Lower leg skin (tissue), 3 donors: ENCODE measurements around the gene NKAP.

Source experiments
- CTCF ChIP-seq, 3 donors: fragments of 450-650 bp; IDR thresholded peaks; one replicate each; pipeline ENCODE4 v1.5.1; 2016; ENCODE audit warnings: antibody characterized with exemption in 3 of 3, mild to moderate bottlenecking in 3 of 3, moderate library complexity in 2 of 3
- POLR2A ChIP-seq, 2 donors: fragments of 450-650 bp; IDR thresholded peaks; one replicate each; pipeline ENCODE4 v1.6.1; 2016 to 2017; ENCODE audit warnings: antibody characterized with exemption in 2 of 2, mild to moderate bottlenecking in 1 of 2, moderate library complexity in 1 of 2

DNA sequence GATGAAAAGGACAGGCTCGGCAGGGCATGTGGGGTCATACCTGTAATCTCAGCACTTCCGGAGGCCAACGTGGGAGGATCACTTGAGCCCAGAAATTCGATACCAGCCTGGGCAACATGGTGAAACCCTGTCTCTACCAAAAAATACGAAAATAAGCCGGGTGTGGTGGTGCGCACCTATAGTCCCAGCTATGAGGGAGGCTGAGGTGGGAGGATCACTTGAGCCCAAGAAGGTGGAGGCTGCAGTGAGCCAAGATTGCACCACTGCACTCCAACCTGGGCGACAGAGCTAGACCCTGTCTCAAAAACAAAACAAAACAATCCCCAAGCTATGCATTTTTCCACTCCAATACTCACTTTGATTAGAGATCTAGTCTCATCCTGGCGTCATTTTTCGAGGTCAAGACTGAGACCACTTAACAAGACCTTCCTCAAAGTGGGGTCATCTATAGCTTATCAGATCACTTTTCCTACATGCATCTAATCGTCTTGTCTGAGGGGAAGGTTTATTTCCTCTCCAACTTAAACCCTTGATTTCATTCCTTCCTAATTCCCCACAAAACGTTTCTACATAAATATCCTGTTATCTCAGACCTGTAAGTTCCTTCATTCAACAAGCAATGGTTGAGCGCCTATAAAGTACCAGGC is 1.3 kb downstream of the NKAP start:
- TF ChIP-seq POLR2A (IDR thresholded peaks at IDR 0.05) (no peak), CTCF (IDR thresholded peaks at IDR 0.05) (no peak)
